H1 (cell line): ENCODE results near the gene CENPM. TPM values are rescaled to one million over a fixed set of nuclear protein-coding genes. Genes with fewer than 3 reads are reported as not detected.

Source experiments
- RAD21 ChIP-seq, 2 experiments: IDR thresholded peaks in 1 of 2; conservative IDR thresholded peaks in 1 of 2; 2 replicates each; pipeline ENCODE4 v1.6.1; 2011; ENCODE audit warnings: low read depth in 2 of 2, low read length in 2 of 2, improper control_type of control experiment in 1 of 2, inconsistent platforms in 1 of 2, mild to moderate bottlenecking in 1 of 2, moderate library complexity in 1 of 2
- polyA plus RNA-seq, 7 experiments: library from polyadenylated mRNA; depleted of rRNA in 3 of 7; stranded (reverse) in 5 of 7; unstranded in 2 of 7; fragments of >200 nt in 5 of 7; fragments of 200-250 nt in 2 of 7; gene quantifications; 1 replicate in 5 of 7; 2 replicates in 1 of 7; 4 replicates in 1 of 7; pipeline versions ENCODE4 v1.2.1 to v1.2.3, GENCODE V29; 2011 to 2013; ENCODE audit warnings: missing spikeins in 2 of 7, mixed read lengths in 2 of 7
- total RNA-seq: library from RNA; stranded (reverse); fragmentation: NEBNext Ultra II Directional; extraction: Animal tissue kit (Norgen Biotek cat#: 25700); gene quantifications from 2 replicates; pipeline ENCODE4 v1.2.1, GENCODE V29; 2021

The CENPM gene
- total and polyA plus RNA-seq, 2 of the 8 experiments (the other 6 are each of a cell fraction or from before 2014, with no cell fraction given), result 32.0 to 80.4 TPM

DNA sequence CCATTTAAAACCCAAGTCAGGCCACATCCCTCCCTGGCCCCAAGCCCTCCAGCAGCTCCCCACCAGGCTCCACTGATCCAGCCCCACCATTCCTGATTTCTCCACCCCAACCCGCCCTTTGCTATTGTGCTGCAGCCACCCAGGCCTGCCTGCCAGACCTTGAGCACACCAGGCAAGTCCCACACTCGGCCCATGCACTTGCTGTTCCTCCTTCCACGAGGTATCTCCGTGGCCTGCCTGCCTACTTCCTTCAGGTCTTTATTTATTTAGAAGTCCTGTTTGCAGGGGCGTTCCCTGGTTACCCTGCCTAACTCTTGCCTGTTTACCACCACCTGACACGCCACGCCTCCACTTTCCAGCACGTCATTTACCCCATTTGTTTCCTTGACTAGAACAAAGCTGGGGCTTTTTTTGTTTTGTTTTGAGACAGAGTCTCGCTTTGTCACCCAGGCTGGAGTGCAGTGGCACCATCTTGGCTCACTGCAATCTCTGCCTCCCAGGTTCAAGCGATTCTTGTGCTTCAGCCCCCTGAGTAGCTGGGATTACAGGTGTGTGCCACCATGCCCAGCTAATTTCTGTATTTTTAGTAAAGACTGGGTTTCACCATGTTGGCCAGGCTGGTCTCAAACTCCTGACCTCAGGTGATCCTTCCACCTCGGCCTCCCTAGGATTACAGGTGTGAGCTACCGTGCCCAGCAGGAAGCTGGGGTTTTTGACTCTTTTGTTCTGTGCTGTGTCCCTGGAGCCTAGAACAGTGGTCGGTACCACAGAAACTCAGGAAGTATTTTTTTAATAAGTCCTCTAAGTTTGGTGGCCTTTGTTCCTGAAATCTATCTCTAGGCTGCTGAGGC lies 6.7 kb downstream of the CENPM start (continued):
- TF ChIP-seq RAD21 (IDR thresholded peaks at IDR 0.05 in 1 of 2, conservative IDR thresholded peaks at IDR 0.05 in 1 of 2; ENCODE audit: low read depth in 2 of 2, low read length in 2 of 2), result no peak
